Measurements from ENCODE around the gene CCDC107. TPM values are rescaled to one million over a fixed set of nuclear protein-coding genes. Genes with fewer than 3 reads are reported as not detected.

CCDC107 gene
- polyA plus RNA-seq, 4 donors, result 13.9 to 21.9 (median 17.4) TPM

DNA sequence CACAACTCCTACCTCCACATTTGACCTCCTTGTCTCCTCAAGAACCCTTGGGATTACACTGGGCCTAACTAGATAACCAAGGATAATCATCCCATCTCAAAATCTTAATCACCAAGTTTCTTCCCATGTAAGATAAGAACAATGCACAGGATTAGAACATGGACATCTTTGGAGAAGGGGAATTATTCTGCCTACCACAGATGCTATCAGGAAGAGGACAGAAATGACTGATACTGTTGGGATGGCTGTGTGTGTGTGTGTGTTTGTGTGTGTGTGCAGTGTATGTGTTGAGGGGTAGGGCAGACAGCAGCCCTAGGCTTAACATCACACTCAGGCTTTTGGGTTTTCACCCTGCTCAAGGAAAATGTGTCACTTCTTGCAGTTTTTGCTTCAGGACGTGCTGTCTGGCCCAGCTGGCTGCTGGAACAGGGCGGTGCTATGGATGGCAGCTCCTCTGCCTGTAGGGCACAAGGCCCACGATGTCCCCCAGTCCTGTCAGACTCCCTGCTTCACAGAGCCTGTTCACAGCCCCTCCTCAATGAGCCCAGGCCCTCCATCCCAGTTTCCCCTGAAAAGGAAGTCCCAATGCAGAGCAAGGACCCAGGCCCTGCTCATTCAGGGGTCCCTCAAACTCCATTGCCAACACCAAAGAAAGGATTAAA lies 23.4 kb downstream of the CCDC107 start:
- no peak for DNase-seq (ENCODE audit: low read depth in 4 of 4, low spot score in 3 of 4)

- DNase-seq (ENCODE audit: low read depth in 4 of 4, low spot score in 3 of 4), result no peak
Measured at GRCh38 chr9:35682051-35682450, 24.0 kb downstream of the CCDC107 start.

DNA sequence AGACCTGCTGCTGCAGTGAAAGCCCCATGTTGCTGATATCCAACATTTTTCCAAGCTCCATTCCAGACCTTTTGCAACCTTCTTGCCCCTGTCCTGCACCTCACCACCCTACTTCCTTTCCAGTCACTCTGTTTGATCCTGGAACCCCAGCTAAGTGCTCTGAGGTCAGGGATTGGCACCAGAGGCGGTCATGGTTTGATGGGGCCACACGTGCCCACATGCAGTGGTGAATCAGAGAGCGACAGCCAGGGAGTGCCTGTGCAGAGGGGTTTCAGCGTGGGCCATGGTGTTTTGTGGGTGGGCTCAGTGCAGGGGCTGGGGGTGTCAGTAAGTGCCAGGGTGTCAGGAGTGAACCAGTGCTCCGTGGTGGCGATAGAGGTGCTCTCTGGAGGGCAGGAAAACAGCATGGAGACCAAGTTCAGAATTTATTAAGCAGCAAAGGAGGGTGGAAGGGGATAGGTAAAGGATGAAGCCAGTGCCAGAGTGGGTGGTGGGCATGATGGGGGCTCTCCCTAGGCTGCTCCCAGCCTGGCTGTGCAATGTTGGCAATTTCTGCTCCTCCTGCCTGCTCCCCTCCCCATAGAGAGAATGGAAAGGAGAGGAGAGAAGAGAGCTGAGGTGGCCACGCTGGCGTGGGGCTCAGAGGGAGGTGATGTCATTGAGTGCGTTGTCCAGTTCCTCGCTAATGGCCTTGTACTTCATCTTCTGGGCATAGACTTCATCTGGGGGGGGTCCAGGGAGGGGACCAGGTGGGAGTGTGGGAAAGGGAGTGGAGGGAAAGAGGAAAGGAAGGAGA lies 24.6 kb downstream of the CCDC107 start:
- no peak for DNase-seq (ENCODE audit: low read depth in 4 of 4, low spot score in 3 of 4)

DNA sequence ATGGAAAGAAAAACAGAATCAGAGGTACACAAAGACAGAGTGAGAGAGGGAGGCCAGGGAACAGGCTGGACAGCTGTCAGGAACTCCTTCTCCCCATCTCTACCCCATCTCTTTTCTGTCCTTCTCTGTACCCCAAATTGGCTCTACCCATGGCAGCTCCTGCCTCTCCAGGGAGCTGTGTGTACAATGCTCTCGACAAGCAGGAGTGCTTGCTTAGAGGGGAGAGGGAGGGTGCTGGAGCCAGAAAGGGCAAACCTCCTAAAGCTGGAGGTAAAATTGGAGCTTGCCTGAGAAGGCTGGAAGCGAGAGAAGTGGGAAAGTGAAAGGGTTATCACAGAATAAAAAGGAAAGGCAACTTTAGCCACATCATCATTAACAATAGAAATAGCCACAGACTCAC lies 25.2 kb downstream of the CCDC107 start:
- no peak for DNase-seq (ENCODE audit: low read depth in 4 of 4, low spot score in 3 of 4)

DNA sequence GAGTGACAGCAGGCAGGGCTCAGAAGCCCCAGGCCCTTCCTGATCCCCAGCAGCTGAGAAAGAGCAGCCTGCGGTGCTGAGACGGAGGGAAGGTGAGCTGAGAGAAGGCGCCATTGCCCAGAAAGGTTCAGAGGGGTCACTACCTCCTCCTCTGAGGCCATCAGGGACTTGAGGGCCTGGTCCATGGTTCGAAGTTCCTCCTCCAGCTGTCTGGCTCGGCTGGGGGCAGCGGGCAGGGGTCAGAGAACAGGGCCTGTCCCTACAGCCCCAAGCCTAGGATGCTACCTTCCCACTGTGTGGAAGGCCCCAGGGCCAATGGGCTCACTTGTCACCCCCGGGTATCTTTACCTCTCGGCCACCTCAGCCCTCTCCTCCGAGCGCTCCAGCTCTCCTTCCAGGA lies 26.8 kb downstream of the CCDC107 start:
- no peak for DNase-seq (ENCODE audit: low read depth in 4 of 4, low spot score in 3 of 4)

DNA sequence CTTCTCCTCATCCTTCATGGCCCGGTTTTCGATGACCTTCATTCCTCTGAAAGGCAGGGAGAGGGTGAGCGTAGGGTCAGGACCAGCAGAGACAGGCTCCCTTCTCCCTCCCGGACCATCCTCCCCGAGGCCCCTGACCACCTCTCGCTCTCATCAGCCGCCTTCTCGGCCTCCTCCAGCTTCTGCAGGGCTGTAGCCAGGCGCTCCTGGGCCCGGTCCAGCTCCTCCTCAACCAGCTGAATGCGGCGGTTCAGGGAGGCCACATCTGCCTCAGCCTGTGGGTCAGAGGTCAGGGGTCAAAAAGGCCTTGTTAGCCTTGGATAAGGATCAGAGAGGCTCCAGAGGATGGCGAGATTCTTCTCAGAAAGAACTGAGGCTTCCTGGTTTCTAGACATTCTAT lies 27.4 kb downstream of the CCDC107 start:
- DNase-seq (ENCODE audit: low read depth in 4 of 4, low spot score in 3 of 4), result no peak

DNA sequence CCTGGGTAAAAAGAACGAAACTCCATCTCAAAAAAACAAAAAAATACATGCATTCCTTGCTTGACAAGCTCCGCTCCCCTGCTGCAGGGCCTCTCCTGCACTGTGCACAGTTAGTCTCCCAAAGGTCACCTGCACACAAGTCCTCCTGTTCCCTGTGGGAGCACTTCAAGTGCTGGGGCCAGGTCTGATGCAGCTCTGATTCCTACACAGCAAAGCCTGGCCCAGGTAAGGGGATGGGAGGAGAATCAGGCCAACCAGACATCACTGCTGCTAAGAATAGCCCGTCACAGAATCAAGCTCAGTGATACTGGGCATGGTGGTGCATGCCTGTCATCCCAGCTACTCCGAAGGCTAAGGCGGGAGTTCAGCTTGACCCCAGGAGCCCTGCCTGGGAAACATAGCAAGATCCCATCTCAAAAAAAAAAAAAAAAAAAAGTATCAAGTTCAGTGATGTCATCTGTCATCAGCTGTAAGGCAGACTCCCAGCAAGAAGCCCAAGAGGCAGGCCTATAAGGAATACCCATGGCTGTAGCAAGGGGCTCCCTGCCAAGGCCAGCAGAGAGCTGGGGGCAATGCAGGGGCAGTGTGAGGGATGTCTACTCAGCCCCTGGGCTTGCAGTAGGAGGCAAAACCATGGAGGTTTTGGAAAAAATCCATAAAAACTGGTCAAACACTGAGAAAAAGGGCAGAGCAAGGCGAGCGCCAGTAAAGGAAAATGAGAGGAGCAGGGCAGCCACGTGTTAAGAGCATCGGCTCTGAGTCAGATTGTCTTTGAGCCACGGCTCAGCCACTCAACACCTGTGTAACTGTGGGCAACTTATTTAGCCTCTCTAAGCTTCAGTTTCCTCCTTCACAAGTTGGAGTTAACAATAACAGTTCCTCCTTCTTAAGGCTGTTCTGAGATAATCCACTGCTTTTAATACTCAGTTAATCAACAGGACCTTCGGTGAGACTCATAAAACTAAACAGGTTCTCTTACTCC lies 28.4 kb downstream of the CCDC107 start:
- no peak for DNase-seq (ENCODE audit: low read depth in 4 of 4, low spot score in 3 of 4)

GRCh38 chr9:35687306-35687705 lies 29.2 kb downstream of the CCDC107 start:
- no peak for DNase-seq (ENCODE audit: low read depth in 4 of 4, low spot score in 3 of 4)

DNA sequence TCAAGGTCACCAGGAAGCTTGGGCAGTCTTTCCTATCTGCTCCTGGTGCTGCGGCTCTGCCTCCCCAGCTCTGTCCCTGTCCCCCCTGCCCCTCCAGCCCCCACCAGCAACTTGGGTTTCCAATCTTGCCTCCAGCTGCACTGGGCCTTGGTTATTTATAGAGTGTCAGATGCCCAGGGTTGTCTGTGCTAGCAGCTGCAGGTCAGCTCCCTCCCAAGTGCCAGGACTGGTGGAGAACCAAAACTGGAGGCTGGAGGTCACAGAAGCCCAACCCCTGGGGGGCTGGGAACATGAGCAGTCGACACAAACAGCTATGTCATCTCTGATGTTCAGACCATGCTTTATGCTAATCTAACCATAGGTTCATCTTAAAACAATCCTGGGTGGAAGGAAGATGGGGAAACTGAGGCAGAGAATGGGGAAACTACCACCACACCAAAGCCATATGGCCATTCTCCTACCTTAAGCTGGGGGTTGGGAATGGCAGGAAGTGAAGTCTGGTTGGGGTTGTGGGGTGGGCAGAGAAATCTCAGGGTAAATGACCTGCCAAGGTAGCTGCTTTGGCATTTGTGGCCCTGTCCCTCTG lies 30.0 kb downstream of the CCDC107 start:
- DNase-seq (ENCODE audit: low read depth in 4 of 4, low spot score in 3 of 4), result no peak

DNA sequence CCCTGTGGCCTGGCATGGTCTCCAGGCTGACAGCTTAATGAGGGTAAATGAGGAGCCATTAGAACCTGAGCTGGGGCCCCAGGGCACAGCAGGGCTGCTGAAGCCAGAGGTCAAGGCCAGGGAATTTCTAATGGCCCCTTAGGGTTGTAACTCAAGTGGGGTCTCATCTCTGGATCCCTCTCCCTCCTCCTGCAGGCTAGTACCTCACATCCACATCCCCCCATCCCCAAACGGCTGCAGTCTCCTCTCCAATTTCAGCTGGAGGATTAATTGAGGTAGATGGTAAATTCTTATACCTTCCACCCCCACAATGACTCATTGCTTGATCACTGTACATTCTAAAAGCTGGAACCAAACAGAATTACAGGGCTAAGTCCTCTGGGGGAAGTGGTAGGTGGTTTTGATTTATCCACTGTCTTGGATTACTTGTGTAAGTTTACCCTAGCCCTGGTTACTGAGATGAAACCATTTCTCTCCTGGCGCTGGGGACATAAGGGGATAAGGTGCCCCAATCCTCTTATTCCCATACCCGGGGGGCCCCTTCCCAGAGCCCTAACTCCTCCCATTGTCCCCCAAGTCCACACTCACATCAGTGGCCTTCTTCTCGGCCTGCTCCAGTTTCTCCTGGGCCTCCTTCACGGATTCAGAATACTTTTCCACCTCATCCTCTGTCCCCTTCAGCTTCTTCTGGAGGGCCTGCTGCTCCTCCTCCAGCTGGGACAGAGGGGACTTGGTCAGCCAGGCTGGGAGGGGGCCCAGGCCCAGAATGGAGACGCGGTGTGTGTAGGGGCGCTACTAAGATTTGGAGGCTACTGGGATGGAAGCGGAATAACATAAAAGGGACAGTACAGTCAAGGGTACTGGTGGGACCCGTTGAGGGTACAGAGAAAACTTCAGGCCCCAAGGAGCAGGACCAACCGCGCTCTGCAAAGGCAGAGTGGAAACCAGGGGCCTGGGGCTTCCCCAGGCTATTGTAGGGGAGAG lies 30.8 kb downstream of the CCDC107 start:
- no peak for DNase-seq (ENCODE audit: low read depth in 4 of 4, low spot score in 3 of 4)

DNA sequence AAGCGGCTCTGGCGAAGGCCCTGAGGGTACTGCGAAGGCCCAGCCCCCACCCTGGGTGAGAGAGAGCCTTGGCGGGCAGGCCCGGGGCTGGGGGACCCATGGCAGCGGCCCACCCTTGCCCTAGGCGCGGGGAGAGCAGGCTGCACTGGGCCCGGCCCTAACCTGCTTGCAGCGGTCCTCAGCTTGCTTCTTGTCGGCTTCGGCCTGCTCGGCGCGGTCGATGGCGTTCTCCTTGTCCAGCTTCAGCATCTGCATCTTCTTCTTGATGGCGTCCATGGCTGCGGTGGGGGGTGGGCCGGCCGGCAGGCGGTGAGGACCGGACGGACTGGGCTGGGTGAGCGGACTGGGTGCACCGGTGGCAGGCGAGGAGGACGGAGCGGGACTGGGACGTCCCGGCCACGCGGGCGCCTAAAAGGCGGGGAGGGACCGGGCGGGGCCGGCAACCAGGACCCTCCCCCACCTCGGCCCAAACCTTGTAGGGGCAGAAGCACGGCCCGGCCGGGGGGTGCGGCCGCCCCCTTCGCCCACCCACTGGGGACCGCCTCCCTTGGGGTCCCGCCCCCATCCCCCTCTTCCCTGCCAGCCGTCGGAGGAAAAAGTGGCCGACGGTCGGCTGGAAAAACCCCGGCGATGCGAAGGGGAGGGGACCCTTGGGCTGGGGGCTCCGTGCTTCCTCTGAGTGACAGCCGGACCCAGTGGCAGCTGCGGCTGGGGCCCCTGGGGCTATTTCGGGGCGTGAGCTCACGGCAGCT lies 31.6 kb downstream of the CCDC107 start, which contains the start of gene TPM2:
TSS of gene TPM2 (minus strand) at position 384 of the 752 bp plus-strand sequence. CDS start at position 276, 108 bp downstream.
- DNase-seq (ENCODE audit: low read depth in 4 of 4, low spot score in 3 of 4), result peak in 1 of 4 donors; percentile 40

- DNase-seq (ENCODE audit: low read depth in 4 of 4, low spot score in 3 of 4), result no peak
Measured at GRCh38 chr9:35690294-35690613, 32.2 kb downstream of the CCDC107 start.

- DNase-seq (ENCODE audit: low read depth in 4 of 4, low spot score in 3 of 4), result no peak
Measured at GRCh38 chr9:35690614-35691333, 32.7 kb downstream of the CCDC107 start.

DNA sequence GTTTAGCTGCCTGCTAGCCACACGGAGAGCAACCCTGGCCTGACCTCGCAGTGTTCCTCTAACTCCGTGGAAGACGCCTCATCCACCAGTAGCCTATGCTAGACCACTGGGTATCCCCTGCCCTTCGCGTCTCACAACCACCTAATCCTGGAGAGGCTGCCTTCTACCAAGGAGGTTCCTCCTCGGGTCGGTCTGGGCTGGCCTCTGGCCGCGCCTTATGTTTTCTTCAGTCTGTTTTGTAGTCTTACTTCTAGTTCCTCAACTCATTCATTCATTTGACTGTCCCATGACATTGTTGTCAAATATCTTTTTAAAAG lies 33.2 kb downstream of the CCDC107 start:
- DNase-seq (ENCODE audit: low read depth in 4 of 4, low spot score in 3 of 4), result no peak

- DNase-seq (ENCODE audit: low read depth in 4 of 4, low spot score in 3 of 4), result no peak
Measured at GRCh38 chr9:35691757-35692301, 33.7 kb downstream of the CCDC107 start.

DNA sequence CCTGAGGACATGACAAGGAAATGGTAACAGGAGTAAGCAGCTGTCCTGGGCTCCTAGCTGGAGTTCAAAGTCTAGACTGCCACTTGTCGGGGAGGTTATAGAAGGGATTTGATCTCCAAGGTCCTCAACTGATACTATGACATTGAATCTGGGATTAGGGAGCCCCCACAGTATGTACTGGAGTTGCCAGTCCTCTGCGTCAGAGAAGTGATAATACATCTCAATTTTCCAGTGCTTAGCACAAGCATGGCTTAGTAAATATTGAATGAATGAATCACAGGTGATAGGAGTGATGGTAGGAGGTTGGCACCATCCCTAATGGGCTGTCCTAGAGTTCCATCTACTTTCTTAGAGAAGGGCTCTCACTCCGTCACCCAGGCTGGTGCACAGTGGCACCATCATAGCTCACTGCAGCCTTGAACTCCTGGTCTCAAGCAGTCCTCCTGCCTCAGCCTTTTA lies 37.9 kb downstream of the CCDC107 start:
- no peak for DNase-seq (ENCODE audit: low read depth in 4 of 4, low spot score in 3 of 4)

DNA sequence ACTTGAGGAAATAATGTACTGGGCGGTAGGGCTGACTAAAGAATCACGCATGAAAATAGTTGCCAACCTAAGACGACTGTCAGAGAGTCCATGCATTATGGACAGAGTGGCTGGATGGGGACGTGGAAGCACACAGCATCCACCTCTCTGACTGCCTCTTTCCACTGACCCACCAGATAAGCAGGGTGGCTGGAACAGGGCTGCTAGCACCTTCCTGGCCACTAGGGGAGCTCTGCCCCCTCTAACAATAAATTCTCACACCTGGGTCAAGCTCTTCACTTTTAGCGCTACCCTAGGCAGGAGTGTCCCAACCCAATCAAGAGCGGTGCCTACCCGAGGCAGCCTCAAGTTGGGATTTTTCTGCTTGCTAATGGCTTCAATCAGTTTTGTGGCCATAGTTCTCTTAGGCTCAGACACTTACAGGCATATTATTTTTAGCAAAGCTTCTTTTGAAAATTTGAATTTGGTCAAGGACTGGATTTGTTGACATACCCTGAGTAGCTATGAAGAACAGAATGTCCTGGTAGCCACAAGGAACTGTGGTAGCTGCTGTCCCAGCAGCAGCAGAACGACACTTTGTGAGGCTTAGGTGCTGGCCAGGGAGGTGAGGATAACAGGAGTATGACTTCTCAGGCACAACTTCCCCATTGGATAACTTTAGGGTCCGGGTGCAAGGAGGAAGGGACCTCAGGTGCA lies 38.6 kb downstream of the CCDC107 start:
- no peak for DNase-seq (ENCODE audit: low read depth in 4 of 4, low spot score in 3 of 4)
